ENCODE data around the gene BRF1. TPM values are rescaled to one million over a fixed set of nuclear protein-coding genes. Genes with fewer than 3 reads are reported as not detected.
A peak's percentile ranks its signal among the peaks of the same experiment; 100 is the strongest.

Gene BRF1
- total and polyA plus RNA-seq, 2 donors (not counting 1 experiment from before 2014, with no cell fraction given), result 7.4 to 33.4 TPM

GRCh38 chr14:105332350-105332874, 31.6 kb upstream of the BRF1 start:
- no peak overlapping the region for H3K4me2 ChIP-seq (ENCODE audit: extremely low read depth, insufficient read depth, low read length)
- TF ChIP-seq CTCF (conservative IDR thresholded peaks at IDR 0.05 in 1 of 2, IDR thresholded peaks at IDR 0.05 in 1 of 2; ENCODE audit: low read depth in 1 of 2, low read length in 2 of 2) (no peak), EZH2 (IDR thresholded peaks at IDR 0.05; ENCODE audit: low read length, missing control alignments) (no peak)
- no peaks in the 10 kb centered on the region for H3K36me3 ChIP-seq (ENCODE audit: control insufficient read depth, insufficient read depth, low read length)
- no peak overlapping the region for H3K4me3 ChIP-seq (replicated peaks in 1 of 4; ENCODE audit: control extremely low read depth in 1 of 4, insufficient read depth in 1 of 4, low read depth in 3 of 4, low read length in 4 of 4)
- H3K27me3 ChIP-seq (ENCODE audit: control insufficient read depth, insufficient read depth, low read length), result no peaks in the 10 kb centered on the region
- no peak for DNase-seq (ENCODE audit: low read depth in 2 of 2)
- no peak overlapping the region for H3K9ac ChIP-seq (ENCODE audit: insufficient read depth, low read length)
- no peaks in the 10 kb centered on the region for H3K79me2 ChIP-seq (ENCODE audit: control insufficient read depth, insufficient read depth, low read length)
- H3K27ac ChIP-seq (ENCODE audit: insufficient read depth, low read length), result no peak overlapping the region
- no peaks in the 10 kb centered on the region for H4K20me1 ChIP-seq (ENCODE audit: control insufficient read depth, extremely low read depth, insufficient read depth, low read length)
- H3K9me3 ChIP-seq (ENCODE audit: control insufficient read depth, insufficient read depth, low read depth, low read length), result no peaks in the 10 kb centered on the region
- H3K4me1 ChIP-seq (ENCODE audit: control insufficient read depth, extremely low read depth, insufficient read depth, low read length), result peaks cover 4% of the 10 kb centered on the region
- H2AFZ ChIP-seq (ENCODE audit: low read length), result no peak overlapping the region

- Histone ChIP-seq H3K9ac (ENCODE audit: insufficient read depth, low read length) (no peak overlapping the region), H3K4me2 (ENCODE audit: extremely low read depth, insufficient read depth, low read length) (no peak overlapping the region), H3K79me2 (ENCODE audit: control insufficient read depth, insufficient read depth, low read length) (no peaks in the 10 kb centered on the region), H3K4me3 (replicated peaks in 1 of 4; ENCODE audit: control extremely low read depth in 1 of 4, insufficient read depth in 1 of 4, low read depth in 3 of 4, low read length in 4 of 4) (no peak overlapping the region), H3K36me3 (ENCODE audit: control insufficient read depth, insufficient read depth, low read length) (no peaks in the 10 kb centered on the region), H3K4me1 (ENCODE audit: control insufficient read depth, extremely low read depth, insufficient read depth, low read length) (peaks cover 4% of the 10 kb centered on the region), H4K20me1 (ENCODE audit: control insufficient read depth, extremely low read depth, insufficient read depth, low read length) (no peaks in the 10 kb centered on the region), H3K27me3 (ENCODE audit: control insufficient read depth, insufficient read depth, low read length) (no peaks in the 10 kb centered on the region), H3K27ac (ENCODE audit: insufficient read depth, low read length) (no peak overlapping the region), H2AFZ (ENCODE audit: low read length) (no peak overlapping the region), H3K9me3 (ENCODE audit: control insufficient read depth, insufficient read depth, low read depth, low read length) (no peaks in the 10 kb centered on the region)
- TF ChIP-seq CTCF (conservative IDR thresholded peaks at IDR 0.05 in 1 of 2, IDR thresholded peaks at IDR 0.05 in 1 of 2; ENCODE audit: low read depth in 1 of 2, low read length in 2 of 2) (no peak), EZH2 (IDR thresholded peaks at IDR 0.05; ENCODE audit: low read length, missing control alignments) (no peak)
- DNase-seq (ENCODE audit: low read depth in 2 of 2), result no peak
Measured at GRCh38 chr14:105331575-105332349, 31.0 kb upstream of the BRF1 start.

- Histone ChIP-seq H3K79me2 (ENCODE audit: control insufficient read depth, insufficient read depth, low read length) (peaks cover 2% of the 10 kb centered on the region), H3K27me3 (ENCODE audit: control insufficient read depth, insufficient read depth, low read length) (no peaks in the 10 kb centered on the region), H4K20me1 (ENCODE audit: control insufficient read depth, extremely low read depth, insufficient read depth, low read length) (no peaks in the 10 kb centered on the region), H2AFZ (ENCODE audit: low read length) (no peak overlapping the region), H3K36me3 (ENCODE audit: control insufficient read depth, insufficient read depth, low read length) (no peaks in the 10 kb centered on the region), H3K4me1 (ENCODE audit: control insufficient read depth, extremely low read depth, insufficient read depth, low read length) (peaks cover 4% of the 10 kb centered on the region), H3K9me3 (ENCODE audit: control insufficient read depth, insufficient read depth, low read depth, low read length) (no peaks in the 10 kb centered on the region), H3K4me2 (ENCODE audit: extremely low read depth, insufficient read depth, low read length) (peak overlapping the region; percentile 40), H3K4me3 (replicated peaks in 1 of 4; ENCODE audit: control extremely low read depth in 1 of 4, insufficient read depth in 1 of 4, low read depth in 3 of 4, low read length in 4 of 4) (no peak overlapping the region), H3K9ac (ENCODE audit: insufficient read depth, low read length) (no peak overlapping the region), H3K27ac (ENCODE audit: insufficient read depth, low read length) (no peak overlapping the region)
- TF ChIP-seq CTCF (conservative IDR thresholded peaks at IDR 0.05 in 1 of 2, IDR thresholded peaks at IDR 0.05 in 1 of 2; ENCODE audit: low read depth in 1 of 2, low read length in 2 of 2), result no peak
- no peak for TF ChIP-seq EZH2 (IDR thresholded peaks at IDR 0.05; ENCODE audit: low read length, missing control alignments)
- peak in 1 of 2 donors; percentile 70 for DNase-seq (ENCODE audit: low read depth in 2 of 2)
Measured at GRCh38 chr14:105330491-105330895, 29.7 kb upstream of the BRF1 start.

Data from fibroblast of lung (primary cell).